HepG2 (cell line): ENCODE results near the gene DRC7. TPM values are rescaled to one million over a fixed set of nuclear protein-coding genes. Genes with fewer than 3 reads are reported as not detected.
A peak's percentile ranks its signal among the peaks of the same experiment; 100 is the strongest.

Experiments
- ATAC-seq: fragments of 200-7000 bp; cut with Tn5 transposase; 3 replicates; pipeline ENCODE4 v1.9.1; 2020; ENCODE audit warnings: mild to moderate bottlenecking, moderate library complexity
- BruUV-seq: library from RNA; stranded (reverse); fragments of 400-500 nt; replicated peaks from 2 replicates; lab custom pipeline; 2021; lab: Mats Ljungman, UMichigan
- CTCF ChIA-PET: fragments of 300-600 bp; formaldehyde crosslinking; extraction: SDS; loops from one replicate; lab custom pipeline; 2021; ENCODE audit warnings: low total read pairs, inconsistent platforms, low intra/inter-chr PET ratio; lab: Yijun Ruan, JAX
- POLR2A ChIA-PET: fragments of 350-600 bp; sonication (Branson Sonifier 250); formaldehyde crosslinking; loops from one replicate; lab custom pipeline; 2020; ENCODE audit warnings: antibody characterized with exemption, inconsistent platforms; lab: Yijun Ruan, JAX
- DNase-seq: peaks from one replicate; pipeline ENCODE4 v3.0.0-alpha.2; 2015; ENCODE audit warnings: low spot score
- FAIRE-seq: peaks from 3 replicates; lab custom pipeline; 2011; peaks lifted over from hg19 to GRCh38; lab: Jason Lieb, UNC
- H2AFZ ChIP-seq: one replicate; pipeline ENCODE4 v1.6.1; 2011; ENCODE audit warnings: low read length, inconsistent platforms
- H3K27ac ChIP-seq: fragments of 300-600 bp; 3 replicates; pipeline ENCODE4 v1.8.0; 2011; ENCODE audit warnings: mixed run types, mild to moderate bottlenecking, mixed read lengths, low read length, inconsistent platforms; ENCODE audit not compliant: insufficient read depth; ENCODE audit errors: extremely low read length
- H3K27me3 ChIP-seq, 2 experiments: fragments of 200-600 bp in 1 of 2; 2 replicates in 1 of 2; 3 replicates in 1 of 2; pipeline versions ENCODE4 v1.6.0 to v1.8.0; 2011; ENCODE audit warnings: low read length in 2 of 2, mild to moderate bottlenecking in 2 of 2, moderate library complexity in 2 of 2, inconsistent platforms in 1 of 2; ENCODE audit not compliant: insufficient read depth in 2 of 2, control insufficient read depth in 1 of 2
- H3K36me3 ChIP-seq, 2 experiments: fragments of 200-600 bp in 1 of 2; replicated peaks in 1 of 2; 2 replicates in 1 of 2; 3 replicates in 1 of 2; pipeline versions ENCODE4 v1.5.1 to v1.8.0; 2011; ENCODE audit warnings: low read length in 2 of 2, inconsistent platforms in 1 of 2; ENCODE audit not compliant: insufficient read depth in 2 of 2, control insufficient read depth in 1 of 2
- H3K4me1 ChIP-seq: 2 replicates; pipeline ENCODE4 v1.5.1; 2012; ENCODE audit warnings: low read length, inconsistent platforms; ENCODE audit not compliant: insufficient read depth
- H3K4me2 ChIP-seq: 2 replicates; pipeline ENCODE4 v1.6.0; 2011; ENCODE audit warnings: low read depth, low read length, inconsistent platforms
- H3K4me3 ChIP-seq, 3 experiments: fragments of 200-600 bp in 1 of 3; sonication (generic), shearing (Covaris generic) in 1 of 3; replicated peaks in 1 of 3; 2 replicates each; pipeline ENCODE4 v1.5.1; 2011 to 2016; ENCODE audit warnings: low read length in 3 of 3, inconsistent platforms in 2 of 3, low read depth in 2 of 3, mild to moderate bottlenecking in 2 of 3, control low read depth in 1 of 3, mixed read lengths in 1 of 3; ENCODE audit not compliant: insufficient read depth in 1 of 3
- H3K79me2 ChIP-seq: one replicate; pipeline ENCODE4 v1.6.1; 2011; ENCODE audit warnings: low read length, inconsistent platforms; ENCODE audit not compliant: insufficient read depth
- H3K9ac ChIP-seq: 2 replicates; pipeline ENCODE4 v1.6.0; 2011; ENCODE audit warnings: mild to moderate bottlenecking, low read depth, low read length, inconsistent platforms; ENCODE audit not compliant: insufficient read depth
- H3K9me3 ChIP-seq: 2 replicates; pipeline ENCODE4 v1.5.1; 2012; ENCODE audit warnings: mild to moderate bottlenecking, low read length
- H4K20me1 ChIP-seq: 2 replicates; pipeline ENCODE4 v1.6.0; 2011; ENCODE audit warnings: inconsistent platforms, mild to moderate bottlenecking, low read length, moderate library complexity; ENCODE audit not compliant: insufficient read depth
- ADNP ChIP-seq: sonication (generic); formaldehyde crosslinking; IDR thresholded peaks from 2 replicates; pipeline ENCODE4 v1.4.0; 2020; ENCODE audit warnings: missing genetic modification reagents
- IRF1 ChIP-seq: sonication (generic); formaldehyde crosslinking; IDR thresholded peaks from 2 replicates; pipeline ENCODE4 v1.4.0; 2020; ENCODE audit warnings: low read depth, mild to moderate bottlenecking, missing genetic modification reagents
- KLF6 ChIP-seq: IDR thresholded peaks from 2 replicates; pipeline ENCODE4 v1.8.0; 2016; ENCODE audit warnings: missing biosample characterization, missing genetic modification reagents
- NR2F6 ChIP-seq, 2 experiments: IDR thresholded peaks; 2 replicates each; pipeline ENCODE4 v1.6.1; 2016; ENCODE audit warnings: antibody characterized with exemption in 1 of 2, mild to moderate bottlenecking in 1 of 2
- ZMYM3 ChIP-seq: sonication (generic); formaldehyde crosslinking; IDR thresholded peaks from 2 replicates; pipeline ENCODE4 v1.5.1; 2020; ENCODE audit warnings: mild to moderate bottlenecking, missing genetic modification reagents
- ZNF121 ChIP-seq: sonication (generic); formaldehyde crosslinking; IDR thresholded peaks from 2 replicates; pipeline ENCODE4 v1.5.0; 2020; ENCODE audit warnings: mild to moderate bottlenecking, missing genetic modification reagents
- ZNF747 ChIP-seq: sonication (generic); formaldehyde crosslinking; IDR thresholded peaks from 2 replicates; pipeline ENCODE4 v1.8.1; 2023; ENCODE audit warnings: missing genetic modification reagents, mild to moderate bottlenecking, borderline replicate concordance
- ZNF768 ChIP-seq: sonication (generic); formaldehyde crosslinking; IDR thresholded peaks from 2 replicates; pipeline ENCODE4 v1.4.0; 2020; ENCODE audit warnings: missing genetic modification reagents
- WGBS: methylation state at CpG from one replicate; pipeline ENCODE4 v1.1.6; 2017; ENCODE audit warnings: low lambda C conversion rate; 5-methylcytosine and 5-hydroxymethylcytosine counted together
- in situ Hi-C: cut with HindIII; loops from 2 replicates; pipeline ENCODE4 v1.10.0; 2017; ENCODE audit warnings: low pct_unique_long_range_greater_than_20kb; ENCODE audit not compliant: extremely low pct_ligation_motif_present
- intact Hi-C: fragments of 100-400 bp; cut with micrococcal nuclease; formaldehyde crosslinking; loops from one replicate; pipeline ENCODE4 v1.10.0; 2022; ENCODE audit not compliant: unreplicated experiment
- polyA plus RNA-seq, 8 experiments: library from polyadenylated mRNA; depleted of rRNA in 3 of 8; stranded (reverse) in 7 of 8; unstranded in 1 of 8; fragments of >200 nt; fragmentation: Illumina TruSeq in 4 of 8; extraction: Trizol in 4 of 8; gene quantifications; 2 replicates each; pipeline versions ENCODE4 v1.2.1 to v1.2.3, GENCODE V29; 2011 to 2016; ENCODE audit warnings: low read depth in 4 of 8, missing spikeins in 1 of 8, mixed read lengths in 1 of 8; ENCODE audit not compliant: insufficient read depth in 1 of 8
- total RNA-seq, 5 experiments: library from RNA; depleted of rRNA; stranded (reverse); fragments of >200 nt; fragmentation: Illumina TruSeq; extraction: Trizol; gene quantifications; 2 replicates each; pipeline ENCODE4 v1.2.3, GENCODE V29; 2016; ENCODE audit warnings: low read depth in 1 of 5

Gene DRC7
- total and polyA plus RNA-seq, 2 of the 13 experiments (the other 11 are each of a cell fraction or from before 2014, with no cell fraction given), result 2.7 to 3.4 TPM

- no peak for TF ChIP-seq IRF1 (CRISPR knock-in tag)
- TF ChIP-seq NR2F6 (IDR thresholded peaks at IDR 0.05), result peak; percentile 56; the same call in 1 of the 2 replicates
- TF ChIP-seq NR2F6 (CRISPR knock-in tag; IDR thresholded peaks at IDR 0.05), result peak; percentile 79
- peak; percentile 96 for TF ChIP-seq ZNF121 (CRISPR knock-in tag)
Observed at GRCh38 chr16:57646388-57647039, 48.1 kb upstream of the DRC7 start (continued).

GRCh38 chr16:57647136-57647875 lies 47.3 kb upstream of the DRC7 start:
- no peak overlapping the region for H3K4me3 ChIP-seq
- H3K4me1 ChIP-seq, result peaks cover 34% of the 10 kb centered on the region
- no peaks in the 10 kb centered on the region for H3K79me2 ChIP-seq
- TF ChIP-seq ZNF768 (CRISPR knock-in tag), result peak; percentile 96
- TF ChIP-seq ZMYM3, result peak; percentile 46; the same call in 1 of the 2 replicates
- no peak for TF ChIP-seq ZNF747 (CRISPR knock-in tag)
- TF ChIP-seq KLF6 (CRISPR knock-in tag), result no peak
- 0 out of 2 replicates have a peak, but pooled peaks have one; percentile 32 for TF ChIP-seq ADNP (CRISPR knock-in tag)
- H3K36me3 ChIP-seq, result no peaks in the 10 kb centered on the region
- intact Hi-C loops (no loop called here), in situ Hi-C loops (loop anchor here (5.0 kb wide), 1 partner anchor 45 kb away; no protein-coding TSS in a partner anchor)
- WGBS, result 82% methylated on average over 10 of the region's 10 CpGs
- ChIA-PET POLR2A (interaction anchor here (1.2 to 3.3 kb wide), 4 partner anchors 12 to 47 kb away, joined by 3 to 22 read pairs (median 4); no protein-coding TSS in a partner anchor), CTCF (interaction anchor here (1.1 to 12.3 kb wide), 6 partner anchors 14 to 72 kb away, joined by 4 to 571 read pairs (median 64); no protein-coding TSS in a partner anchor)
- no peaks in the 10 kb centered on the region for H3K27me3 ChIP-seq
- no peaks in the 10 kb centered on the region for H3K9me3 ChIP-seq
- ATAC-seq (no peak), FAIRE-seq (no peak), DNase-seq (no peak)
- BruUV-seq, result no TSS peak
- no peak overlapping the region for H3K4me2 ChIP-seq
- no peak overlapping the region for H3K27ac ChIP-seq
- H3K9ac ChIP-seq, result no peak overlapping the region
- no peak overlapping the region for H2AFZ ChIP-seq
- H4K20me1 ChIP-seq, result no peaks in the 10 kb centered on the region
